HG02588 (cell line): ENCODE data around the gene MMRN2.
"Not testable (repeated sequence)": the region's sequence is repeated elsewhere in the genome, so short reads cannot be mapped to it uniquely, and the experiment has no call there.

Experiments
- ATAC-seq: cut with Tn5 transposase; IDR thresholded peaks from one replicate; pipeline ENCODE4 v1.9.1; 2021; ENCODE audit warnings: mild to moderate bottlenecking, moderate library complexity; ENCODE audit not compliant: unreplicated experiment

Gene MMRN2

GRCh38 chr10:86957471-86958115 lies at the start of gene MMRN2:
TSS of gene MMRN2 (minus strand) at chr10:86957615. CDS start at chr10:86957541, 74 bp downstream.
- ATAC-seq = no peak

GRCh38 chr10:87007124-87007523 lies 49.7 kb upstream of the MMRN2 start:
- ATAC-seq = not testable (repeated sequence)

- ATAC-seq = no peak
These were observed 43.1 kb upstream of the MMRN2 start for GRCh38 chr10:87000491-87000890.

GRCh38 chr10:86999802-87000403 lies 42.5 kb upstream of the MMRN2 start:
- not testable (repeated sequence) for ATAC-seq

GRCh38 chr10:86992929-86993328 lies 35.5 kb upstream of the MMRN2 start:
- ATAC-seq = no peak

GRCh38 chr10:86992456-86992855 lies 35.0 kb upstream of the MMRN2 start:
- ATAC-seq = no peak

GRCh38 chr10:86991362-86991761 lies 33.9 kb upstream of the MMRN2 start:
- ATAC-seq = not testable (repeated sequence)

GRCh38 chr10:86988520-86988919 lies 31.1 kb upstream of the MMRN2 start:
- no peak for ATAC-seq

GRCh38 chr10:86984498-86984897 lies 27.1 kb upstream of the MMRN2 start:
- not testable (repeated sequence) for ATAC-seq

GRCh38 chr10:86981716-86982115 lies 24.3 kb upstream of the MMRN2 start:
- no peak for ATAC-seq

GRCh38 chr10:86981020-86981419 lies 23.6 kb upstream of the MMRN2 start:
- ATAC-seq = not testable (repeated sequence)

- no peak for ATAC-seq
These were observed 22.6 kb upstream of the MMRN2 start for GRCh38 chr10:86979977-86980448.

GRCh38 chr10:86979296-86979818 lies 21.9 kb upstream of the MMRN2 start:
- ATAC-seq = no peak

GRCh38 chr10:86978457-86978856 lies 21.0 kb upstream of the MMRN2 start:
- not testable (repeated sequence) for ATAC-seq

- no peak for ATAC-seq
These were observed 19.1 kb upstream of the MMRN2 start for GRCh38 chr10:86976362-86977056.

- ATAC-seq = no peak
These were observed 17.1 kb upstream of the MMRN2 start for GRCh38 chr10:86974484-86974883.

- ATAC-seq = no peak
These were observed 15.4 kb upstream of the MMRN2 start for GRCh38 chr10:86972613-86973380.

- peak; percentile 81 for ATAC-seq
These were observed 14.0 kb upstream of the MMRN2 start for GRCh38 chr10:86971232-86971991.

- ATAC-seq = no peak
These were observed 13.5 kb upstream of the MMRN2 start for GRCh38 chr10:86970982-86971231.

GRCh38 chr10:86970162-86970981 lies 13.0 kb upstream of the MMRN2 start:
- ATAC-seq = no peak
